ENCODE results near the gene ANKS1A. TPM values are rescaled to one million over a fixed set of nuclear protein-coding genes. Genes with fewer than 3 reads are reported as not detected.

ANKS1A gene
- total and polyA plus RNA-seq, 7 donors = 3.9 to 12.4 (median 6.1) TPM

GRCh38 chr6:35017411-35018181 lies 128.5 kb downstream of the ANKS1A start:
- ATAC-seq = peak; percentile 56 to 68 (median 64)
- Histone ChIP-seq H3K4me1 (peaks cover 50% of the 10 kb centered on the region), H3K4me3 (peak overlapping the region; percentile 70)

GRCh38 chr6:35018182-35018519 lies 129.1 kb downstream of the ANKS1A start:
- Histone ChIP-seq H3K4me3 (peak overlapping the region; percentile 70), H3K27ac (peak overlapping the region; percentile 83), H3K27me3 (ENCODE audit: insufficient read depth in 3 of 3, low read length in 2 of 3) (no peaks in the 10 kb centered on the region), H3K4me1 (peaks cover 51% of the 10 kb centered on the region), H3K36me3 (ENCODE audit: insufficient read depth in 1 of 2, low read depth in 1 of 2) (peaks cover 0 to 3% of the 10 kb centered on the region in 2 donors), H3K9me3 (no peaks in the 10 kb centered on the region)
- ATAC-seq (peak in 2 of 4 donors; percentile 9 to 23), DNase-seq (no peak)
- 29 to 38% (median 35%) methylated on average over 3 of the region's 3 CpGs for WGBS, 3 donors
- TF ChIP-seq CTCF (IDR thresholded peaks at IDR 0.05) = no peak
- intact Hi-C loops (cut with DNase I) = no loop called here

More at GRCh38 chr6:35017411-35018181, 128.5 kb downstream of the ANKS1A start:
- 8 to 14% (median 13%) methylated on average over 28 of the region's 28 CpGs for WGBS, 3 donors
- peak; percentile 51 to 72 for DNase-seq
- intact Hi-C loops (cut with DNase I) = no loop called here
- TF ChIP-seq CTCF (IDR thresholded peaks at IDR 0.05) = no peak
- no peaks in the 10 kb centered on the region for H3K9me3 ChIP-seq
- H3K27ac ChIP-seq = peak overlapping the region; percentile 83
- no peaks in the 10 kb centered on the region for H3K27me3 ChIP-seq (ENCODE audit: insufficient read depth in 3 of 3, low read length in 2 of 3)
- peaks cover 0 to 3% of the 10 kb centered on the region in 2 donors for H3K36me3 ChIP-seq (ENCODE audit: insufficient read depth in 1 of 2, low read depth in 1 of 2)

GRCh38 chr6:35018746-35019145 lies 129.7 kb downstream of the ANKS1A start:
- Histone ChIP-seq H3K4me3 (peak overlapping the region; percentile 70), H3K9me3 (no peaks in the 10 kb centered on the region), H3K4me1 (peaks cover 57% of the 10 kb centered on the region), H3K27ac (peak overlapping the region; percentile 83), H3K36me3 (ENCODE audit: insufficient read depth in 1 of 2, low read depth in 1 of 2) (peaks cover 0 to 3% of the 10 kb centered on the region in 2 donors), H3K27me3 (ENCODE audit: insufficient read depth in 3 of 3, low read length in 2 of 3) (no peaks in the 10 kb centered on the region)
- intact Hi-C loops (cut with DNase I) = no loop called here
- DNase-seq = no peak
- no peak for TF ChIP-seq CTCF (IDR thresholded peaks at IDR 0.05)
- no peak for ATAC-seq
- 44 to 54% (median 48%) methylated on average over 2 of the region's 2 CpGs for WGBS, 3 donors

GRCh38 chr6:35019171-35019570 lies 130.1 kb downstream of the ANKS1A start:
- DNase-seq (no peak), ATAC-seq (no peak)
- Histone ChIP-seq H3K4me3 (peak overlapping the region; percentile 70), H3K4me1 (peaks cover 62% of the 10 kb centered on the region), H3K27me3 (ENCODE audit: insufficient read depth in 3 of 3, low read length in 2 of 3) (no peaks in the 10 kb centered on the region), H3K9me3 (no peaks in the 10 kb centered on the region), H3K27ac (peak overlapping the region; percentile 83), H3K36me3 (ENCODE audit: insufficient read depth in 1 of 2, low read depth in 1 of 2) (peaks cover 0 to 3% of the 10 kb centered on the region in 2 donors)
- intact Hi-C loops (cut with DNase I) = no loop called here
- no peak for TF ChIP-seq CTCF (IDR thresholded peaks at IDR 0.05)
- WGBS, 3 donors = 80 to 97% (median 90%) methylated on average over 1 of the region's 1 CpG
